HEK293 (cell line): Measurements from ENCODE around the gene GALNT15.

ENCODE experiments used
- CTCF ChIA-PET: fragments of 350-600 bp; formaldehyde crosslinking; extraction: SDS; loops from one replicate; lab custom pipeline; 2021; ENCODE audit warnings: antibody characterized with exemption; lab: Yijun Ruan, JAX
- POLR2A ChIA-PET: fragments of 300-600 bp; formaldehyde crosslinking; extraction: SDS; loops from one replicate; lab custom pipeline; 2020; ENCODE audit warnings: antibody characterized with exemption, inconsistent platforms; lab: Yijun Ruan, JAX
- H3K27ac ChIP-seq: fragments of 200-500 bp; sonication (Bioruptor generic); 2 replicates; pipeline ENCODE4 v1.5.1; 2014; ENCODE audit warnings: low read depth, low read length, control low read depth, inconsistent platforms; ENCODE audit errors: extremely low read depth
- H3K36me3 ChIP-seq, 2 experiments: fragments of 200-500 bp in 1 of 2; sonication (Bioruptor generic) in 1 of 2; 1 replicate in 1 of 2; 2 replicates in 1 of 2; pipeline ENCODE4 v1.5.1; 2014 to 2017; ENCODE audit warnings: inconsistent platforms in 2 of 2, low read length in 2 of 2; ENCODE audit not compliant: control insufficient read depth in 2 of 2, insufficient read depth in 1 of 2
- H3K4me1 ChIP-seq: fragments of 200-500 bp; sonication (Bioruptor generic); 2 replicates; pipeline ENCODE4 v1.5.1; 2014; ENCODE audit warnings: mild to moderate bottlenecking, low read length, inconsistent platforms; ENCODE audit not compliant: control insufficient read depth, insufficient read depth
- H3K4me3 ChIP-seq: 2 replicates; pipeline ENCODE4 v1.5.1; 2011; ENCODE audit warnings: low read depth, mild to moderate bottlenecking, control low read depth, low read length, moderate library complexity
- H3K9me3 ChIP-seq: fragments of 200-500 bp; sonication (Bioruptor generic); 2 replicates; pipeline ENCODE4 v1.5.1; 2014; ENCODE audit warnings: low read depth, low read length, inconsistent platforms; ENCODE audit not compliant: control insufficient read depth, insufficient read depth
- CTCF ChIP-seq: fragments of 450-650 bp; formaldehyde crosslinking; IDR thresholded peaks from 2 replicates; pipeline ENCODE4 v1.5.1; 2016; ENCODE audit warnings: missing biosample characterization, missing genetic modification characterization
- HOXD13 ChIP-seq: sonication (generic); formaldehyde crosslinking; IDR thresholded peaks from 2 replicates; pipeline ENCODE4 v1.8.0; 2022; ENCODE audit warnings: missing genetic modification reagents, borderline replicate concordance
- REPIN1 ChIP-seq: fragments of 450-650 bp; formaldehyde crosslinking; IDR thresholded peaks from 2 replicates; pipeline ENCODE4 v1.5.1; 2017; ENCODE audit warnings: missing biosample characterization, missing genetic modification characterization, low read depth
- SCRT2 ChIP-seq: fragments of 450-650 bp; formaldehyde crosslinking; IDR thresholded peaks from 2 replicates; pipeline ENCODE4 v1.5.1; 2016; ENCODE audit warnings: missing biosample characterization, missing genetic modification characterization
- ZBTB44 ChIP-seq: fragments of 450-650 bp; IDR thresholded peaks from 2 replicates; pipeline ENCODE4 v1.5.1; 2018; ENCODE audit warnings: missing biosample characterization, mild to moderate bottlenecking, missing genetic modification characterization
- ZBTB48 ChIP-seq: fragments of 450-650 bp; formaldehyde crosslinking; IDR thresholded peaks from 2 replicates; pipeline ENCODE4 v1.5.1; 2016; ENCODE audit warnings: missing biosample characterization, missing genetic modification characterization
- ZEB2 ChIP-seq: fragments of 450-650 bp; formaldehyde crosslinking; IDR thresholded peaks from 2 replicates; pipeline ENCODE4 v1.5.1; 2016; ENCODE audit warnings: missing biosample characterization, missing genetic modification characterization
- ZFHX2 ChIP-seq: fragments of 450-650 bp; formaldehyde crosslinking; conservative IDR thresholded peaks from 2 replicates; pipeline ENCODE4 v1.5.1; 2016; ENCODE audit warnings: missing biosample characterization, missing genetic modification characterization
- ZNF157 ChIP-seq: fragments of 450-650 bp; formaldehyde crosslinking; IDR thresholded peaks from 2 replicates; pipeline ENCODE4 v1.5.1; 2016; ENCODE audit warnings: missing biosample characterization, missing genetic modification characterization
- ZNF311 ChIP-seq: fragments of 450-650 bp; formaldehyde crosslinking; IDR thresholded peaks from 2 replicates; pipeline ENCODE4 v1.5.1; 2017; ENCODE audit warnings: missing biosample characterization, missing genetic modification characterization, borderline replicate concordance
- ZNF350 ChIP-seq: fragments of 450-650 bp; formaldehyde crosslinking; IDR thresholded peaks from 2 replicates; pipeline ENCODE4 v1.5.0; 2017; ENCODE audit warnings: missing biosample characterization, mild to moderate bottlenecking, missing genetic modification characterization
- ZNF362 ChIP-seq: fragments of 450-650 bp; formaldehyde crosslinking; IDR thresholded peaks from 2 replicates; pipeline ENCODE4 v1.5.1; 2016; ENCODE audit warnings: missing biosample characterization, missing genetic modification characterization
- ZNF391 ChIP-seq: fragments of 450-650 bp; formaldehyde crosslinking; IDR thresholded peaks from 2 replicates; pipeline ENCODE4 v1.5.1; 2016; ENCODE audit warnings: low read depth, missing biosample characterization, missing genetic modification characterization, borderline replicate concordance
- ZNF398 ChIP-seq: fragments of 450-650 bp; formaldehyde crosslinking; IDR thresholded peaks from 2 replicates; pipeline ENCODE4 v1.5.1; 2017; ENCODE audit warnings: missing biosample characterization, missing genetic modification characterization
- ZNF404 ChIP-seq: fragments of 450-650 bp; formaldehyde crosslinking; IDR thresholded peaks from 2 replicates; pipeline ENCODE4 v1.5.1; 2017; ENCODE audit warnings: missing biosample characterization, missing genetic modification characterization
- ZNF416 ChIP-seq: fragments of 450-650 bp; formaldehyde crosslinking; IDR thresholded peaks from 2 replicates; pipeline ENCODE4 v1.5.1; 2016; ENCODE audit warnings: missing biosample characterization, missing genetic modification characterization
- ZNF513 ChIP-seq: fragments of 450-650 bp; IDR thresholded peaks from 2 replicates; pipeline ENCODE4 v1.5.1; 2018; ENCODE audit warnings: missing biosample characterization, missing genetic modification characterization
- ZNF549 ChIP-seq: fragments of 450-650 bp; IDR thresholded peaks from 2 replicates; pipeline ENCODE4 v1.5.1; 2018; ENCODE audit warnings: missing biosample characterization, missing genetic modification characterization, mild to moderate bottlenecking, inconsistent platforms, moderate library complexity
- ZNF555 ChIP-seq: fragments of 450-650 bp; formaldehyde crosslinking; conservative IDR thresholded peaks from 2 replicates; pipeline ENCODE4 v1.5.1; 2017; ENCODE audit warnings: missing biosample characterization, mild to moderate bottlenecking, missing genetic modification characterization, inconsistent platforms
- ZNF654 ChIP-seq: fragments of 450-650 bp; formaldehyde crosslinking; IDR thresholded peaks from 2 replicates; pipeline ENCODE4 v1.5.1; 2016; ENCODE audit warnings: low read depth, missing biosample characterization, missing genetic modification characterization
- ZNF664 ChIP-seq: fragments of 450-650 bp; formaldehyde crosslinking; IDR thresholded peaks from 2 replicates; pipeline ENCODE4 v1.5.1; 2016; ENCODE audit warnings: missing biosample characterization, missing genetic modification characterization
- ZNF747 ChIP-seq: fragments of 450-650 bp; formaldehyde crosslinking; IDR thresholded peaks from 2 replicates; pipeline ENCODE4 v1.5.1; 2016; ENCODE audit warnings: missing biosample characterization, missing genetic modification characterization
- ZNF76 ChIP-seq: fragments of 450-650 bp; formaldehyde crosslinking; IDR thresholded peaks from 2 replicates; pipeline ENCODE4; 2016; ENCODE audit warnings: low read depth, missing biosample characterization, missing genetic modification characterization, borderline replicate concordance
- ZNF776 ChIP-seq: fragments of 450-650 bp; formaldehyde crosslinking; IDR thresholded peaks from 2 replicates; pipeline ENCODE4 v1.5.0; 2017; ENCODE audit warnings: missing biosample characterization, missing genetic modification characterization, borderline replicate concordance
- ZNF785 ChIP-seq: fragments of 450-650 bp; formaldehyde crosslinking; IDR thresholded peaks from 2 replicates; pipeline ENCODE4 v1.5.1; 2016; ENCODE audit warnings: missing biosample characterization, missing genetic modification characterization

Gene GALNT15

GRCh38 chr3:16177382-16177781 lies 2.9 kb downstream of the GALNT15 start:
- no peaks in the 10 kb centered on the region for H3K36me3 ChIP-seq
- ChIA-PET POLR2A (no interaction called here), CTCF (interaction anchor here (0.6 to 10.3 kb wide), 3 partner anchors 113 to 1068 kb away, joined by 3 to 167 read pairs (median 8); no protein-coding TSS in a partner anchor)

GRCh38 chr3:16177962-16178627 lies 3.6 kb downstream of the GALNT15 start:
- POLR2A ChIA-PET: no interaction called here
- no peaks in the 10 kb centered on the region for H3K9me3 ChIP-seq
- no peaks in the 10 kb centered on the region for H3K4me1 ChIP-seq
- H3K4me3 ChIP-seq: no peak overlapping the region
- H3K27ac ChIP-seq: no peak overlapping the region
- no peaks in the 10 kb centered on the region for H3K36me3 ChIP-seq
- CTCF ChIA-PET: interaction anchor here (0.5 to 10.3 kb wide), 35 partner anchors 16 to 1788 kb away, joined by 3 to 167 read pairs (median 4); no protein-coding TSS in a partner anchor
- no peak for TF ChIP-seq ZNF76 (tag by site-specific recombination)
- peak; percentile 28; the same call in 1 of the 2 replicates for TF ChIP-seq ZNF785 (tag by site-specific recombination)
- TF ChIP-seq ZNF664 (tag by site-specific recombination): no peak
- TF ChIP-seq SCRT2: peak; percentile 37; the same call in 1 of the 2 replicates
- TF ChIP-seq ZNF654 (tag by site-specific recombination): peak; percentile 91
- TF ChIP-seq ZBTB44 (tag by site-specific recombination): no peak
- TF ChIP-seq HOXD13: no peak
- peak; percentile 95 for TF ChIP-seq CTCF
- TF ChIP-seq ZNF549 (tag by site-specific recombination): no peak
- TF ChIP-seq ZNF362: no peak
- TF ChIP-seq REPIN1: no peak
- TF ChIP-seq ZNF350 (tag by site-specific recombination): no peak
- no peak for TF ChIP-seq ZNF747 (tag by site-specific recombination)
- peak; percentile 40; the same call in 1 of the 2 replicates for TF ChIP-seq ZBTB48 (tag by site-specific recombination)
- TF ChIP-seq ZNF391 (tag by site-specific recombination): 0 out of 2 replicates have a peak, but pooled peaks have one; percentile 14
- no peak for TF ChIP-seq ZNF776
- TF ChIP-seq ZEB2 (tag by site-specific recombination): no peak
- TF ChIP-seq ZNF311 (tag by site-specific recombination): 0 out of 2 replicates have a peak, but pooled peaks have one; percentile 16
- TF ChIP-seq ZNF157 (tag by site-specific recombination): no peak

More at GRCh38 chr3:16177382-16177781, 2.9 kb downstream of the GALNT15 start:
- Histone ChIP-seq H3K4me1 (no peaks in the 10 kb centered on the region), H3K27ac (no peak overlapping the region), H3K4me3 (no peak overlapping the region), H3K9me3 (no peaks in the 10 kb centered on the region)
- no peak for TF ChIP-seq ZNF404
- no peak for TF ChIP-seq ZNF398 (tag by site-specific recombination)
- TF ChIP-seq ZNF513: no peak
- TF ChIP-seq ZNF555: no peak
- TF ChIP-seq ZNF654 (tag by site-specific recombination): no peak
- no peak for TF ChIP-seq ZFHX2 (tag by site-specific recombination)
- TF ChIP-seq ZNF416 (tag by site-specific recombination): no peak
